GM12878 (cell line): Measurements from ENCODE around the gene SLC30A7. TPM values are rescaled to one million over a fixed set of nuclear protein-coding genes. Genes with fewer than 3 reads are reported as not detected.

Experiments
- ATAC-seq: fragments of 200-7000 bp; cut with Tn5 transposase; 3 replicates; pipeline ENCODE4 v1.9.1; 2020; ENCODE audit warnings: mild to moderate bottlenecking, moderate library complexity
- BruUV-seq: library from RNA; stranded (reverse); fragments of 400-500 nt; replicated peaks from 2 replicates; lab custom pipeline; 2021; lab: Mats Ljungman, UMichigan
- CTCF ChIA-PET: fragments of 300-600 bp; sonication (Branson Sonifier 250); formaldehyde crosslinking; extraction: SDS; loops from one replicate; lab custom pipeline; 2021; ENCODE audit warnings: inconsistent platforms; lab: Yijun Ruan, JAX
- POLR2A ChIA-PET: fragments of 350-600 bp; formaldehyde crosslinking; extraction: SDS; loops from one replicate; lab custom pipeline; 2021; ENCODE audit warnings: inconsistent platforms; lab: Charles Lee
- RAD21 ChIA-PET: fragments of 300-600 bp; sonication (Branson Sonifier 250); formaldehyde crosslinking; loops from one replicate; lab custom pipeline; 2023; ENCODE audit warnings: antibody characterized with exemption; ENCODE audit not compliant: unreplicated experiment; lab: Charles Lee
- SMC1A ChIA-PET: fragments of 300-600 bp; sonication (Branson Sonifier 250); formaldehyde crosslinking; loops from one replicate; lab custom pipeline; 2023; ENCODE audit not compliant: unreplicated experiment, uncharacterized antibody; lab: Charles Lee
- DNase-seq: peaks from one replicate; pipeline ENCODE4 v3.0.0-alpha.2; 2011; ENCODE audit warnings: low read depth, low spot score
- FAIRE-seq: peaks from 3 replicates; lab custom pipeline; 2011; peaks lifted over from hg19 to GRCh38; lab: Jason Lieb, UNC
- H2AFZ ChIP-seq: 2 replicates; pipeline ENCODE4 v1.6.0; 2011; ENCODE audit warnings: low read depth, low read length, control low read depth; ENCODE audit not compliant: control insufficient read depth
- H3K27ac ChIP-seq: 2 replicates; pipeline ENCODE4 v1.5.1; 2011; ENCODE audit warnings: control low read depth; ENCODE audit not compliant: control insufficient read depth, insufficient read depth
- H3K27me3 ChIP-seq, 2 experiments: replicated peaks in 1 of 2; 2 replicates each; pipeline versions ENCODE4 v1.6.0 to v1.6.1; 2011; ENCODE audit warnings: low read length in 1 of 2; ENCODE audit not compliant: control insufficient read depth in 2 of 2, insufficient read depth in 2 of 2
- H3K36me3 ChIP-seq, 2 experiments: 2 replicates each; pipeline ENCODE4 v1.5.1; 2011; ENCODE audit warnings: low read length in 1 of 2; ENCODE audit not compliant: control insufficient read depth in 2 of 2, insufficient read depth in 2 of 2
- H3K4me1 ChIP-seq: 2 replicates; pipeline ENCODE4 v1.6.1; 2011; ENCODE audit warnings: mild to moderate bottlenecking, low read length, moderate library complexity, mixed read lengths; ENCODE audit not compliant: control insufficient read depth, insufficient read depth
- H3K4me2 ChIP-seq: 2 replicates; pipeline ENCODE4 v1.6.0; 2011; ENCODE audit warnings: control low read depth; ENCODE audit not compliant: control insufficient read depth, insufficient read depth
- H3K4me3 ChIP-seq: fragments of 200-600 bp; sonication (generic); 2 replicates; pipeline ENCODE4 v1.5.1; 2016
- H3K79me2 ChIP-seq: 2 replicates; pipeline ENCODE4 v1.6.0; 2011; ENCODE audit warnings: low read length; ENCODE audit not compliant: control insufficient read depth, insufficient read depth
- H3K9ac ChIP-seq: 2 replicates; pipeline ENCODE4 v1.8.0; 2011; ENCODE audit warnings: low read length, control low read depth, mixed read lengths; ENCODE audit not compliant: control insufficient read depth, insufficient read depth
- H3K9me3 ChIP-seq: replicated peaks from 3 replicates; pipeline ENCODE4 v1.5.1; 2011; ENCODE audit warnings: mild to moderate bottlenecking, low read length; ENCODE audit not compliant: control insufficient read depth, insufficient read depth
- H4K20me1 ChIP-seq: 2 replicates; pipeline ENCODE4 v1.6.0; 2011; ENCODE audit not compliant: control insufficient read depth, insufficient read depth
- BCL11A ChIP-seq: IDR thresholded peaks from 2 replicates; pipeline ENCODE4 v1.6.1; 2011; ENCODE audit warnings: low read depth, low read length
- CHD2 ChIP-seq: IDR thresholded peaks from 2 replicates; pipeline ENCODE4 v1.6.1; 2011; ENCODE audit warnings: low read depth, low read length, improper control_type of control experiment, borderline replicate concordance
- DPF2 ChIP-seq: fragments of 450-650 bp; IDR thresholded peaks from 2 replicates; pipeline ENCODE4 v1.6.1; 2017; ENCODE audit warnings: mild to moderate bottlenecking
- E2F8 ChIP-seq: fragments of 450-650 bp; IDR thresholded peaks from 2 replicates; pipeline ENCODE4 v1.6.1; 2018; ENCODE audit warnings: mild to moderate bottlenecking, low read depth, moderate library complexity; ENCODE audit not compliant: partially characterized antibody
- EGR1 ChIP-seq, 2 experiments: IDR thresholded peaks; 1 replicate in 1 of 2; 2 replicates in 1 of 2; pipeline ENCODE4 v1.6.1; 2011 to 2012; ENCODE audit warnings: low read depth in 2 of 2, low read length in 2 of 2, borderline replicate concordance in 1 of 2, mild to moderate bottlenecking in 1 of 2, moderate library complexity in 1 of 2
- ETV6 ChIP-seq, 2 experiments: fragments of 450-650 bp in 1 of 2; IDR thresholded peaks in 1 of 2; conservative IDR thresholded peaks in 1 of 2; 2 replicates each; pipeline ENCODE4 v1.6.1; 2014; ENCODE audit warnings: antibody characterized with exemption in 1 of 2, borderline replicate concordance in 1 of 2, low read depth in 1 of 2, mild to moderate bottlenecking in 1 of 2, moderate library complexity in 1 of 2
- MAX ChIP-seq: IDR thresholded peaks from 2 replicates; pipeline ENCODE4 v1.6.1; 2012; ENCODE audit warnings: low read depth, low read length, improper control_type of control experiment
- MXI1 ChIP-seq: fragments of 150-350 bp; IDR thresholded peaks from 2 replicates; pipeline ENCODE4 v1.6.1; 2011; ENCODE audit warnings: low read depth, mild to moderate bottlenecking, inconsistent platforms, low read length, improper control_type of control experiment
- RAD21 ChIP-seq: IDR thresholded peaks from 2 replicates; pipeline ENCODE4 v1.6.1; 2011; ENCODE audit warnings: mild to moderate bottlenecking, low read depth, low read length, moderate library complexity; ENCODE audit not compliant: insufficient read depth
- SMARCA5 ChIP-seq: fragments of 450-650 bp; IDR thresholded peaks from 2 replicates; pipeline ENCODE4 v1.6.1; 2017; ENCODE audit warnings: mild to moderate bottlenecking
- SREBF1 ChIP-seq: IDR thresholded peaks from 2 replicates; pipeline ENCODE4 v1.6.1; 2012; ENCODE audit warnings: mild to moderate bottlenecking, low read length
- YY1 ChIP-seq: IDR thresholded peaks from 2 replicates; pipeline ENCODE4 v1.6.1; 2011; ENCODE audit warnings: low read depth, mild to moderate bottlenecking, low read length
- ZBTB4 ChIP-seq: fragments of 450-650 bp; formaldehyde crosslinking; IDR thresholded peaks from 2 replicates; pipeline ENCODE4 v1.4.0; 2022; ENCODE audit warnings: mild to moderate bottlenecking, moderate library complexity
- ZZZ3 ChIP-seq: IDR thresholded peaks from 2 replicates; pipeline ENCODE4 v1.6.1; 2011; ENCODE audit warnings: low read depth; ENCODE audit not compliant: control insufficient read depth, insufficient read length
- WGBS: methylation state at CpG from one replicate; pipeline ENCODE4 v1.1.6; 2016; ENCODE audit warnings: low lambda C conversion rate; ENCODE audit not compliant: insufficient replicate concordance, insufficient coverage; ENCODE audit errors: missing lambda C conversion rate; 5-methylcytosine and 5-hydroxymethylcytosine counted together
- in situ Hi-C: fragments of 300-500 bp; cut with MboI; formaldehyde crosslinking; loops from 9 replicates; pipeline ENCODE4 v1.14.3; 2018; ENCODE audit warnings: mixed read lengths
- intact Hi-C: fragments of 100-400 bp; cut with micrococcal nuclease; formaldehyde crosslinking; loops from one replicate; pipeline ENCODE4 v1.14.2; 2022; ENCODE audit not compliant: unreplicated experiment
- polyA plus RNA-seq, 11 experiments: library from polyadenylated mRNA; depleted of rRNA in 4 of 11; unstranded in 6 of 11; stranded (reverse) in 5 of 11; fragments of >200 nt; fragmentation: Nextera tagmentation in 4 of 11; fragmentation: Illumina TruSeq in 1 of 11; extraction: Ambion mirVana in 4 of 11; extraction: Trizol in 1 of 11; gene quantifications; 1 replicate in 1 of 11; 2 replicates in 10 of 11; pipeline versions ENCODE4 v1.2.1 to v1.2.3, GENCODE V29; 2011 to 2016; ENCODE audit warnings: inconsistent platforms in 2 of 11, missing spikeins in 2 of 11, low read depth in 1 of 11
- total RNA-seq, 4 experiments: library from RNA; depleted of rRNA in 3 of 4; stranded (reverse); fragments of >200 nt in 3 of 4; fragmentation: Illumina TruSeq in 1 of 4; extraction: Trizol in 1 of 4; gene quantifications; 2 replicates each; pipeline versions ENCODE4 v1.2.1 to v1.2.3, GENCODE V29; 2013 to 2021

The SLC30A7 gene
- total and polyA plus RNA-seq, 10 of the 15 experiments (the other 5 are each of a cell fraction or from before 2014, with no cell fraction given) = 4.4 to 23.3 (median 16.9) TPM

GRCh38 chr1:101005871-101006270 lies 110.0 kb downstream of the SLC30A7 start:
- Histone ChIP-seq H2AFZ (no peak overlapping the region), H3K4me1 (peaks cover 11% of the 10 kb centered on the region; the same call in 1 of the 2 replicates), H4K20me1 (no peaks in the 10 kb centered on the region), H3K4me3 (no peak overlapping the region), H3K27ac (no peak overlapping the region), H3K4me2 (no peak overlapping the region), H3K36me3 (peaks cover 0 to 5% of the 10 kb centered on the region in 2 experiments; a peak in 1 of 4 replicates), H3K79me2 (no peaks in the 10 kb centered on the region), H3K9ac (no peak overlapping the region), H3K9me3 (no peaks in the 10 kb centered on the region; the same call in 2 of the 3 replicates), H3K27me3 (no peaks in the 10 kb centered on the region)
- ChIA-PET POLR2A (no interaction called here), CTCF (interaction anchor here (1.4 kb wide), 1 partner anchor 11 kb away, joined by 3 read pairs; no protein-coding TSS in a partner anchor), RAD21 (no interaction called here), SMC1A (interaction anchor here (0.9 to 1.8 kb wide), 2 partner anchors 7 to 10 kb away, joined by 3 to 6 read pairs; no protein-coding TSS in a partner anchor)
- FAIRE-seq = no peak
- no peak for TF ChIP-seq ZBTB4 (CRISPR knock-in tag)
- TF ChIP-seq DPF2 = no peak
- TF ChIP-seq SREBF1 = no peak
- no peak for TF ChIP-seq MAX
- TF ChIP-seq SMARCA5 = no peak
- TF ChIP-seq ZZZ3 = no peak
- TF ChIP-seq MXI1 = no peak
- no peak for TF ChIP-seq YY1
- TF ChIP-seq ETV6 (conservative IDR thresholded peaks at IDR 0.05 in 1 of 2, IDR thresholded peaks at IDR 0.05 in 1 of 2; ENCODE audit: borderline replicate concordance in 1 of 2, low read depth in 1 of 2) = no peak
- no peak for TF ChIP-seq BCL11A
- TF ChIP-seq CHD2 = no peak
- TF ChIP-seq RAD21 = no peak
- TF ChIP-seq E2F8 = no peak
- TF ChIP-seq EGR1 (IDR thresholded peaks at IDR 0.05; ENCODE audit: borderline replicate concordance in 1 of 2, low read depth in 2 of 2, low read length in 2 of 2) = no peak
- WGBS = 94% methylated on average over 4 of the region's 4 CpGs
- no peak for ATAC-seq
- no TSS peak for BruUV-seq
- in situ Hi-C loops = no loop called here
- DNase-seq = no peak
- intact Hi-C loops = loop anchor here (5.0 kb wide), 1 partner anchor 281 kb away; no protein-coding TSS in a partner anchor
